Stimulated activated CD4-positive, alpha-beta T cell treated with anti-CD3 and anti-CD28 coated beads, Interleukin-4, amount 100 ng/mL, for 48 hours (primary cell): ENCODE results near the gene C4orf36.
"Not testable (repeated sequence)": the region's sequence is repeated elsewhere in the genome, so short reads cannot be mapped to it uniquely, and the experiment has no call there.

Experiments used
- DNase-seq, 2 donors: peaks; one replicate each; pipeline ENCODE4 v3.0.0-alpha.2; 2020; ENCODE audit warnings: low read depth in 2 of 2

C4orf36 gene

GRCh38 chr4:86917212-86918039 is 25.2 kb upstream of the C4orf36 start:
- DNase-seq, result no peak

DNA sequence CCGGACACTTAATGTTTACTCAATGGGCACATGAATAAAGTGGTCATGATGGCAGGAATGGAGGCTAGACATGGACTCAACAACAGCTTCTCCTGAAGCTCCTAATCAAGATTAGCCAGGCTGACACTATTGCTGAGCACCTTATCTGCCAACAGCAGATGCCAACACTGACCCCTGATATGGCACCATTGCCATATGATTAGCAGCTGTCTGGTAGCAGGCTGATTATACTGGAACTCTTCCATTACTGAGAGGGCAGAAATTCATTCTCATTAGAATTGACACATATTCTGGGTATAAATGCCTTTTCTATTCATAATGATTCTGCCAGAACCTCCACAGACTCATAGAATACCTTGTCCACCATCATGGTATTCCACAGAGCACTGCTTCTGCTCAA is 24.2 kb upstream of the C4orf36 start:
- no peak for DNase-seq

- no peak for DNase-seq
Observed at GRCh38 chr4:86910820-86911684, 18.8 kb upstream of the C4orf36 start.

GRCh38 chr4:86910369-86910768 is 18.1 kb upstream of the C4orf36 start:
- DNase-seq, result no peak

GRCh38 chr4:86909546-86910295 is 17.5 kb upstream of the C4orf36 start:
- DNase-seq, result no peak

- DNase-seq, result no peak
Observed at GRCh38 chr4:86908251-86908657, 16.0 kb upstream of the C4orf36 start.

DNA sequence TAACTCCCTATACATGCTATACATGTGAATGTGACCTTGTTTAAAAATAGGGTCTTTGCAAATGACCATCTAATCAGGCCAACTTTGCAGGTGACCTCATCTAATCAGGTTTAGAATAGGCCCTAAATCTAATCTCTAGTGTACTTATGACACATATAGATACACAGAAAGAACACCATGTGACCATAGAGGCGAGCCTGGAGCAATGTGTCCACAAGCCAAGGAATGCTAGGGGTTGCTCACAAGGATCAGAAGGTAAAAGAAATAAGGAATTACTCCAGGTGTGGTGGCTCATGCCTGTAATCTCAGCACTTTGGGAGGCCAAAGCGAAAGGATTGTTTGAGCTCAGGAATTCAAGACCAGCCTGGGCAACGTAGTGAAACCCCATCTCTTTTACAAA is 9.6 kb upstream of the C4orf36 start:
- no peak for DNase-seq

GRCh38 chr4:86898562-86898961 is 6.3 kb upstream of the C4orf36 start:
- no peak for DNase-seq

GRCh38 chr4:86896596-86896995 is 4.4 kb upstream of the C4orf36 start:
- DNase-seq, result no peak

GRCh38 chr4:86895692-86896488 is 3.7 kb upstream of the C4orf36 start:
- no peak for DNase-seq

DNA sequence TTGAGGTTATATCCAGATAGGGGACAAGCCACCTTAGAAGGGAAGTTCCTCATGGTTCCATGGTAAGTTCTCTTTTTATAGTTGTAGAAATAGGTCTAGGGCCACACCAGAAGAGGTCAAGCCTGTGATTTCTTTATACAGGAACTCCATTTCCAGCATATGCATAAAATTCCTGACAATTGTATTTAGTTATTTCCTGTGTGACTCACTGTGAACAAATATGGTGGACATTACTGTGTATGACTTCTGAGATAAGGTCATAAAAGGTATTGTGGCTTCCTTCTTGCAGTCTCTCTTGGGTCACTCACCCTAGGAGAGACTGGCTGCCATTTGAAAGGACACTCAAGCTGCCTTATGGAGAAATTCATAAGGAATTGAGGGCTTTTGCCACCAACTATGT is 2.2 kb upstream of the C4orf36 start:
- DNase-seq, result no peak

DNA sequence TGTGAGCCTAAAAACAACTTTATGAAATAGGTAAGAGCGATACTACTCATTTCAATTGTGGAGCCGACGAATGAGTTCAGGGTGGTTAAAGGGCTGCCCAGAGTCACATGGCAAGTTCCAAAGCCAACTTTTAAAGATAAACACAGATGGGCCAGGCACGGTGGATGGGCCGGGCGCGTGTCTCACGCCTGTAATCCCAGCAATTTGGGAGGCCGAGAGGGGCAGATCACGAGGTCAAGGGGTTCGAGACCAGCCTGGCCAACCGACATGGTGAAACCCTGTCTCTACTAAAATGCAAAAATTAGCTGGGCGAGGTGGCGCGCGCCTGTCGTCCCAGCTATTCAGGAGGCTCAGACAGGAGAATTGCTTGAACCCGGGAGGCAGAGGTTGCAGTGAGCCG is 914 bp upstream of the C4orf36 start:
- no peak for DNase-seq

DNA sequence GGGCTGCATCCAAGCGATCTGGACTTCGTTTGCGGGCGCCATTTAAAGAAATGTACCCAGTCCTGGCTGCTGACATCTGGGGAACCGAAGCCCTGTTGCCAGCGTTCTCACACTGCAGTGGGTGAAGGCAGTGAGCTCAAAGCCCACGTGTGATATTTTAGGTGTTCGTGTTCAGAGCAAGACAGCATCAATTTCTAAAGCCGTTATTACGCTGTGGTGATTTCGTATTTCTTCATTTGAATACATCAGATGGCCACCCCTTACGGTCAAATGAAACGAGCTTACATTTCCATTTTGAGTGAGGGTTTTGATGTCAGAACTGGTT is 376 bp upstream of the C4orf36 start:
- DNase-seq, result no peak

GRCh38 chr4:86890790-86891189 is 1.4 kb downstream of the C4orf36 start:
- no peak for DNase-seq

DNA sequence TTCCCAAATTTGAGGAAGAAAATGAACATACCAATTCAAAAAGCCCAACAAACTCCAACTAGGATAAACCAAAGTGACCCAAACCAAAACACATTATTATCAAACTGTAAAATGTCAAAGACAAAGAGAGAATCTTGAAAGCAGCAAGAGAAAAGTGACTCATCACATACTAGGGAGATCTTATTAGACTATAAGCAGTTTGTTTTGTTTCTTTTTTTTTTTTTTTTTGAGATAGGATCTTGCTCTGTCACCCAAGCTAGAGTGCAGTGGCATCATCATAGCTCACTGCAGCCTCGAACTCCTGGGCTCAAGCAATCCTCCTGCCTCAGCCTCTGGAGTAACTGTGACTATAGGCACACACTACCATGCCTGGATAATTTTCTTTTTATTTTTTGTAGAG is 12.6 kb downstream of the C4orf36 start:
- no peak for DNase-seq

GRCh38 chr4:86878640-86879039 is 13.6 kb downstream of the C4orf36 start:
- DNase-seq, result no peak

- DNase-seq, result no peak
Observed at GRCh38 chr4:86876894-86877685, 15.1 kb downstream of the C4orf36 start.

DNA sequence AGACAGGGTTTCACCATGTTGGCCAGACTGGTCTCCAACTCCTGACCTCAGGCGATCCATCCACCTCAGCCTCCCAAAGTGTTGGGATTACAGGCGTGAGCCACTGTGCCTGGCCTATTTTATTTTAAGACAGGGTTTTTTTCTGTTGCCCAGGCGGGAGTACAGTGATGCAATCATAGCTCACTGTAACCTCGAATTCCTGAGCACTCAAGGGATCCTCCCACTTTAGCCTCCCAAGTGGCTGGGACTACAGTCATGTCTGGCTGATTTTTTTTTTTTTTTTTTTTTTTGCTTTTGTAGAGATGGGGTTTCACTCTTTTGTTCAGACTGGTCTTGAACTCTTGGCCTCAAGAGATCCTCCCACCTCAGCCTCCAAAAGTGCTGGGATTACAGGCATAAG is 16.8 kb downstream of the C4orf36 start:
- DNase-seq, result not testable (repeated sequence)

DNA sequence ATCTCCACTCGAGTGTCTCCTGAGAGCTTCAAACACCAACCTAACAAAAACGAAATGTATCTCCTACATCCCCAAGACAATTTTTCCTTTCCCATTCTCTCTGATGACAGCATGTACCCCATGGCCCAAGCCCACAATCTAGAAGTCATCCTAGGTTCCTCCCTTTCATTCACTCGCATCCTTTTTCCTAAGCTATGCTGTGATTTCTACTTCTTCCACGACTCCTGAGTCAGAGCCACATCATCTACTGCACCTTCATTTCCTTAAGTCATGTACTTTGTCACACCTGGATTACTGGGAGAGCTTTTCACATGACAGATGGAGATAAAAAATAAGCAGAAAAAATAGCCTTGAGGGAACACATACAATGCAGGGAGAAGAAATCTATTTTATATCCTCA is 20.1 kb downstream of the C4orf36 start:
- no peak for DNase-seq

DNA sequence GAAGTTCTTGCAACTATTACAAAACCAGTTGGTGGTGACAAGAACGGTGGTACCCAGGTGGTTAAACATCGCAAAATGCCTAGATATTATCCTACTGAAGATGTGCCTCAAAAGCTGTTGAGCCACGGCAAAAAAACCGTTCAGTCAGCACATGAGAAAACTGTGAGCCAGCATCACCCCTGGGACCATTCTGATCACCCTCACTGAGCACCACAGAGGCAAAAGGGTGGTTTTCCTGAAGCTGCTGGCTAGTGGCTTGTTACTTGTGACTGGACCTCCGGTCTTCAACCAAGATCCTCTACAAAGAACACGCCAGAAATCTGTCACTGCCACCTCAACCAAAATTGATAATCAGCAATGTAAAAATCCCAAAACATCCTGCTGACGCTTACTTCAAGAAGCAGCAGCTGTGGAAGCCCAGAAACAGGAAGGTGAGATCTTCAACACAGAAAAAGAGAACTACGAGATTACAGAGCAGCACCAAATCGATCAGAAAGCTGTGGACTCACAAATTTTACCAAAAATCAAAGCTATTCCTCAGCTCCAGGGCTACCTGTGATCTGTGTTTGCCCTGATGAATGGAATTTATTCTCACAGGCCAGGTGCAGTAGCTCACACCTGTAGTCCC is 21.7 kb downstream of the C4orf36 start:
- DNase-seq, result no peak
